Measurements from ENCODE around the gene TBX2.

The TBX2 gene

DNA sequence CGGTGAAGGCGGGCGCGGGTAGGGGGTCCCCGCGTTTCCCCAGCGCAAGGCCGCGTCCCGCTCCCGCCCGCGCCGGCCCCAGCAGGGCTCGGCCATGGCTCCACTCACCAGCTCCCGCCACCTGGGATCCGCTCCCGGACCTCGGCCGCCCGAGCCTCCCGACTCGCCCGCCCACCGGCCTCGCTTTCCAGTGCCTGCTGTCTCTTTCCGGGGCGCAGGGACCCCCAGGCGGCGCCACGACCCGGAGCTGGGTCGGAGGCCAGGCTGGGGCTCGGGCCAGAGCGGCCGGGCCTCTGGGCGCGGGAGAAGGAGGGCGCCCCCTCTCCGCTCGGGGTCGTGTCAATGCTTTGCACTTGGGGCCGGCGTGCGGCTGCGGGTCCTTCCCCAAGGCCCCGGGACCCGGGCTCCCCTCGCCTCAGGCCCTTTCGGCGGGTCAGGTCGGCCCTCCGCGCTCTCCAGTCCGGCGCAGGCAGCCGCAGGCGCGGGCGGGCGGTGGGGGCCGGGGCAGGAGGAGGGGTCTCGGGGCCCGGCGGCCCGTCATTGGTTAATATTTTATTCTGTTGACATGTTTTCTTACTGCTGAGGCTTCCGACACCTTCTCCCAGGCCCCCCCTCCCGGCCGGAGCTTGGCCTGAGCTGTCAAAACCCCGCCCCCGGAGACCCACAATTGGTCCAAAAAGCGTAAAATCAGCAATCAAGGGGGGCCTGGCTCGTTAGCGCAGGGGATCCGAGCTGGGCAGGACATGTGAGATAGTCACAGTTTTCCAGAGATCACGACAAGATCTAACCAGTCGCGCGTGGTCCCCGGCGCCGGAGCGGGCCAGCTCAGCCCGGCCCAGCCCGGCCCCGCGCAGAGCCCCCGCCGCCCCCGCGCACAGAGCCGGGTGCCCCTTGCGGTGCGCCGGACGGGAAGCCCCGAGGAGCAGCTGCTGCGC lies at the start of gene TBX2:
TSS of gene TBX2 (plus strand) at position 713 of the 935 bp plus-strand sequence. CDS start 334 bp downstream, outside the sequence.
- H3K27ac ChIP-seq = peak within 1 kb of the TSS; percentile 86
- TF ChIP-seq, protein P1, sequence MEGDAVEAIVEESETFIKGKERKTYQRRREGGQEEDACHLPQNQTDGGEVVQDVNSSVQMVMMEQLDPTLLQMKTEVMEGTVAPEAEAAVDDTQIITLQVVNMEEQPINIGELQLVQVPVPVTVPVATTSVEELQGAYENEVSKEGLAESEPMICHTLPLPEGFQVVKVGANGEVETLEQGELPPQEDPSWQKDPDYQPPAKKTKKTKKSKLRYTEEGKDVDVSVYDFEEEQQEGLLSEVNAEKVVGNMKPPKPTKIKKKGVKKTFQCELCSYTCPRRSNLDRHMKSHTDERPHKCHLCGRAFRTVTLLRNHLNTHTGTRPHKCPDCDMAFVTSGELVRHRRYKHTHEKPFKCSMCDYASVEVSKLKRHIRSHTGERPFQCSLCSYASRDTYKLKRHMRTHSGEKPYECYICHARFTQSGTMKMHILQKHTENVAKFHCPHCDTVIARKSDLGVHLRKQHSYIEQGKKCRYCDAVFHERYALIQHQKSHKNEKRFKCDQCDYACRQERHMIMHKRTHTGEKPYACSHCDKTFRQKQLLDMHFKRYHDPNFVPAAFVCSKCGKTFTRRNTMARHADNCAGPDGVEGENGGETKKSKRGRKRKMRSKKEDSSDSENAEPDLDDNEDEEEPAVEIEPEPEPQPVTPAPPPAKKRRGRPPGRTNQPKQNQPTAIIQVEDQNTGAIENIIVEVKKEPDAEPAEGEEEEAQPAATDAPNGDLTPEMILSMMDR (conservative IDR thresholded peaks at IDR 0.05) = no peak; the same call in 1 of the 2 replicates

DNA sequence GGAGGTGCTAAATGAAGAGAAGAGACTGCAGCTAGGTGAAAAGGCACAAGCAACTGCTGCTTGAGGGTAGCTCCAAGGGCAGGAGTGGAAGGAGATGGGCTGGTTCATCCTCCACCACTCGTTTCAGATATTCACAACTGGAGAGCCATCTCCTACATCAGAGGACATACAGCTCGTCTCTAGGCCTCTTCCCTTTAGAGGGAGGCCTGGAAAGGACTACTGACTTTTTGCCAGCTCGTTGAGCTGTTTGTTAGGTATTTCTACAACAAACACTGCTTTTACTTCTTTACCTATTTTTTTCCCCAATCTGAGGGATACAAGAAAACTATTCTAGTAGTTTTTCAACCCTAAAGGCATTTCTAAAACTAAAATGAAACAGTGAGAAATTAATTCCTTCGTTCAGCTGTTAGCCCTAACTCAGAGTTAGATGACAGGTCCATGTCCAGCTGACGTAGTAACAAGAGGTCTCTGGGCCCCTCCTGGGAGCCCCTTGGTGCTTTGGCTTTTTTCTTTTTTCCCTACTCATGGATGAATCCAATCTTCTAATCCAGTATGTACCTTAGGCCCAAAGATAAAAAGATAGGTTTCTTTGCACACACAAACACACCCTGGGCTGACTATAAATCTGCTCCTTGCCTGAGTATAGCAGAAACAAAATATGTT lies 47.8 kb upstream of the TBX2 start:
- TF ChIP-seq, protein P1 (conservative IDR thresholded peaks at IDR 0.05) = no peak

DNA sequence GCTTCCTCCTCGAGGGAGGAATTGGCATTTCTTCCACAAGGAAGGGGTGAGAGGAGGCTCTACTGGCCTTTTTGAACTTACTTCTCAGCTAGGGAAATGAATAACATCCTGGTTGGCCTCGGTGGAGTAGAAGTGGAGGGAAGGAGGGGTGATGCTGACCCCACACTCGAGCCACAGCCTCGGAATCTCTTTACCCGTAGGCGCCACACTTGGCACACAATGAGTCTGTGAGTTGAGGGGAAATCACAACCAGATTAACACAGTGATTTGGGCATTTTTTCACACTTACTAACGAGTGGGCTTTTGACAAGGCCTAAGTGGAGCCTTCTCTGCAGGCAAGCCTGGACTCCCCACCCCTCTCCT lies 47.3 kb upstream of the TBX2 start:
- TF ChIP-seq, protein P1 (conservative IDR thresholded peaks at IDR 0.05) = no peak
- H3K27ac ChIP-seq = peak overlapping the region; percentile 40

More for the DNA sequence above, 47.8 kb upstream of the TBX2 start:
- H3K27ac ChIP-seq = peak overlapping the region; percentile 40

DNA sequence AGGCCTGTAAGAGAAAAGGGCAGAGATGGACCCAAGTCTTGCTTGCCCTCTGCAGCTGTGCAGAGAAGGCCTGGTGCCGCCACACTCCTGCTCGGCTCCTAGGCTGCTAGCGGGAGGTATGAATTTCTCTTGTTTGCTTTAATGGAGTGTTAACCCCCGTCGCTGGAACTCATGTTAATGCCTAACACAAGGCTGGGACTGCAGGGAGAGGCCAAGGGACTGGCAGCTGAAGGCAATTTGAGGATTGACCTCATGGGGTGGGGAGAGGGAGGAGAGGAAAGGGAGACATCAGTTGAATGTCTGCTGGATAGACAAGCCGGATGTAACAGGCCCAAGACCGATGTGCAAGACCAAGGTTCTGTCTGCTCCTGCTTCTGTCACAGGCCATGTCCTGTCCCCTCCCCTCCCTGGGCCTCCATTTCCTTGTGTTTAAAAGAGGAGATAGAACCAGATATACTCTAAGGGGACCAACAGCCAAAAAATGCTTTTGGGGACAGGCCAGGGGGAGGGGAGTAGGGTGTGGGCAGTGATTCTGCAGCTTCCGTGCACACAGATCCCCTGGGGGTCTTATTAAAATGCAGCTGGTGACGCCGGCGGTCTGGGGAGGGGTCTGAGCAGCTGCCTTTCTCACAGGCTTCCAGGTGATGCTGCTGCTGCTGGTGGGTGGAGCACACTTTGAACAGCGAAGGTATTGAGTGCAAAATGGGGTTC lies 46.7 kb upstream of the TBX2 start:
- H3K27ac ChIP-seq = peak overlapping the region; percentile 40; the same call in 1 of the 2 replicates
- TF ChIP-seq, protein P1 (conservative IDR thresholded peaks at IDR 0.05) = no peak

DNA sequence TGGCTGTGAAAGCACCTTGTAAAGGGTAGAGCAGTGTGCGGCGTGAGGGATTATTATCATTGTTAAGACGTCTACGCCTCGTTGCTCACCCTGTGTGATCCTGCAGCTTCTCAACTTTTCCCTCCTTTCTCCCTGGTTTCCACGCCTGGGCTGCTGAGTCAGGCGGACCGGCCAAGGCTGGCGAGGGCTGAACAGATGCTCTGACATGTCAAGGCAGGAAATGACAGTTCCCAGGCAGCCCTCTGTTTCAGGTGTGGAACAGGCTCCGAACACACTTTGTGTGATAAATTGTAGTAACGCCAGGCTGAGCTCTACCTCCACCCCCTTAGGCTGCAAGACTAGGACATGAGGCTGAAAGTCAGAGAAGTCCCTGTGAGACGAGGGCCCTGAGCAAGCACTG lies 46.0 kb upstream of the TBX2 start:
- H3K27ac ChIP-seq = no peak overlapping the region
- TF ChIP-seq, protein P1 (conservative IDR thresholded peaks at IDR 0.05) = no peak

DNA sequence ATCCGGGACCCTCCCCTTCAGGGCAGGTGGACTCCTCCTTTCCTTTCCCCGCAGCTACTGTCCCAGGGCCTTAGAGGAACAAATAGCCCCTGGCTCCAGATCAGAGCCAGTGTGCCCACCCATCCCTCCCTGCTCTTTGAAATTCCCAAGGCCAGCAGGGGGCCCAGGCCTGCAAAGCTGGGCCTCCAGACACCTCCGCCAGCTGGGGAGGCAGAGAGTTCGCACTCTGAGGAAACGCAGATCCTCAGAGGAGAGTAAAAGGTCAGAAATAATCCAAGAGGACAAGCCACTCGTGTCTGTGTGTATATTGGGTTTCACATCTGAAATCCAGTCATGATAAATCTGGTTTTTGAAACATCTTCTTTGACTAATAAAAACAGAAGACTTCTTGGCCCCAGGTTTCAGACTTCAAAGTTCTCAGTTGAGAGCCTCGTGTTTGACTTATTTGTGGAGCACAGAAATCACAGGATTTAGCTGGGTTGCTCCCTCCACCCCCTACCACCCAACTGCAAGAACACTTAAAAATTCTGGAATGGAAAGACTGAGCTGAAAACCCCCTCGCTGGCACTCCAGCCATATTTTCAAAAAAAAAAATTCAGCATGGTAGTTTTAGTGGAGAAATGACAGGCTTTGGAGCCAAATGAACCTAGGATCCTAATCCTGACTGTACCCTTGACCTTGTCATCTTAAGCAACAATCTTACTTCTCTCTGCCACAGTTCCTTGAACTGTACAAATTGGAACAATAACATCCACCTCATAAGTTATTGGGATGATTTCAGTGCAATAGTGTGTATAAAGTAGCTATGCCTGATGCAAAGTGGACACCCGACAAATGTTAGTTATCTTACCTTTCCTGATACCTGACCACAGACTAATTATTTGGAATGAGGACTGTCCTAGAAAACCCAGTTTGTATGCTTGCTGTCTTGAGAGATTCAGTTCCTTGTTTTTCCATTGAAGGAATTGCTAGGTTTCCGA lies 44.5 kb upstream of the TBX2 start:
- TF ChIP-seq, protein P1 (conservative IDR thresholded peaks at IDR 0.05) = no peak
- H3K27ac ChIP-seq = peak overlapping the region; percentile 60; the same call in 1 of the 2 replicates

DNA sequence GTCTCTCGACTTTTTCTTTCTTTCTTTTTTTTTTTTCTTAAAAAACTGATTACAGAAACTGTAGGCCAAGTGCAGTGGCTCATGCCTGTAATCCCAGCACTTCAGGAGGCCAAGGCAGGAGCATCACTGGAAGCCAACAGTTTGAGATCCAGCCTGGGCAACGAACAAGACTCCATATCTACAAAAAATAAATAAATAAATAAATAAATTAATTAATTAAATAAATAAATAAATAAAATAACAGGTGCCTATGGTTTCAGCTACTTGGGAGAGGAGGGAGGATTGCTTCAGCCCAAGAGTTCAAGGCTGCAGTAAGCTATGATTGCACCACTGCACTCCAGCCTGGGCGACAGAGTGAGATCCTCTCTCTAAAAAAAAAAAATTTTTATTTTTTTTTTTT lies 42.6 kb upstream of the TBX2 start:
- peak overlapping the region; percentile 60 for H3K27ac ChIP-seq

DNA sequence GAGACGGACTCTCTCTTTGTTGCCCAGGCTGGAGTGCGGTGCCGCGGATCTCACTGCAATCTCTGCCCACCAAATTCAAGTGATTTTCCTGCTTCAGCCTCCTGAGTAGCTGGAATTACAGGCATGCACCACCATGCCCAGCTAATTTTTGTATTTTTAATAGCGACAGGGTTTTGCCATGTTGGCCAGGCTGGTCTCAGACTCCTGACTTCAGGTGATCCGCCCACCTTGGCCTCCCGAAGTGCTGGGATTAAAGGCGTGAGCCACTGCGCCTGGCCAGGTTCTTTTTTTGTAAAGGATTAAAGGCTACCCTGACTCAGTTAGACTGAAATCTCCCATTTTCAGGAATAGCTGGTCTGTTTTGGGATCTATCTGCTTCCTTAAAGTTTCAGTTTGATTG lies 40.1 kb upstream of the TBX2 start:
- peak overlapping the region; percentile 30; the same call in 1 of the 2 replicates for H3K27ac ChIP-seq

Data from VCaP (cell line).